ENCODE data around the gene GLOD4.
"Not testable (repeated sequence)": the region's sequence is repeated elsewhere in the genome, so short reads cannot be mapped to it uniquely, and the experiment has no call there.

The GLOD4 gene

GRCh38 chr17:781805-782731, at the start of gene GLOD4, which contains the start of gene MRM3:
TSS of gene GLOD4 (minus strand) at chr17:782280. CDS start at chr17:782255, 25 bp downstream.
TSS of gene MRM3 (plus strand) at chr17:782353. CDS start at chr17:782379, 26 bp downstream.
- DNase-seq = peak; percentile 93

DNA sequence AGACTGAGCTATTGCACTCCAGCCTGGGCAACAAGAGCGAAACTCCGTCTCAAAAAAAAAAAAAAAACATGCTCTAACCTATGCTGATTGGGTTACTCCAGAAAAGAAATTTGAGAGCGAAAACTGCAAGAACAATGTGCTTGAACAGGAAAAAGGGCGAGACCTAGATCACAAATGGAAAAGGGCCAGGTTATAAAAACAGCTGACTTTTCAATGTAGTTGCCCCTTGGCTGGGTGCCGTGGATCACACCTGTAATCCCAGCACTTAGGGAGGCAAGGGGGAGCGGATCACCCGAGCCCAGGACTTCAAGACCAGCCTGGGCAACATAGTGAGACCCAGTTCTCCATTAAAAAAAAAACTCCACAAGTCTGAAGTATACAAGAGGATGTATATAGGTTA, 48.9 kb upstream of the GLOD4 start:
- DNase-seq = no peak

DNA sequence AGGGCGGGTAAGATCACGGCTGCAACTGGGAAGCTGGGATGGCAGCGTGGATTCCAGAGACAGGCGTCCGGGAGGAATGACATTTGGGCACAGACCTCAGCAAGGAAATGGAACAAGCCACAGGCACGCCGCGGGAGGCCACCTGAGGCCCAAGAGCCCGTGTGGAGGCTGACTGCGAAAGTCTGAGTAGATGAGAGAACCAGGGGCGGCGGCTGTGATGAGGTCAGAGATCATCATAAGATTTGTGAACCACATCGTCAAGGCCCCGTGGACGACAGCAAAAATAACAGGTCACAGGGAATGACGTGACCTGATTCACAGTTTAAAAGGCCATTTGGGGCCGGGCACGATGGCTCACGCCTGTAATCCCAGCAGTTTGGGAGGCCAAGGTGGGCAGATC, 48.3 kb upstream of the GLOD4 start:
- DNase-seq = no peak

- not testable (repeated sequence) for DNase-seq
These were observed 47.5 kb upstream of the GLOD4 start for GRCh38 chr17:829614-830013.

DNA sequence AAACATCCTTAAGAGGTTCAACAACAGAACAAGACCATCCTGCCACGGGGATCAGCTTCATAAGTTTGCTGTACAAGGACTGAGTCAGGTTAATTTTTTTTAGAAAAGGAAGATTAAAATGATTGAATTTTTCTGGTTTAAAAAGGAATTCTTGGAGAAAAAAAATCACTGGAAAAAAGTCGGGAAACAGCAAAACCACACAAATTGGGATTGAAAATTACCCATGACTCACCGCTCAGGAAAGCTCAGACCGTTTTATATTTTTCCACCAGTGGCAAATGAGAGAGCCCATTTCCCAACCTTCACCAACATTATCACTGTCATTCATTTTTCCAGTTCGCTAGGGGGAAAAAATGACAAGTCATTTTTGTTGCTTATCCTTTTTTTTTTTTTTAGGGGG, 46.7 kb upstream of the GLOD4 start:
- DNase-seq = no peak

- no peak for DNase-seq
These were observed 44.7 kb upstream of the GLOD4 start for GRCh38 chr17:826778-827177.

DNA sequence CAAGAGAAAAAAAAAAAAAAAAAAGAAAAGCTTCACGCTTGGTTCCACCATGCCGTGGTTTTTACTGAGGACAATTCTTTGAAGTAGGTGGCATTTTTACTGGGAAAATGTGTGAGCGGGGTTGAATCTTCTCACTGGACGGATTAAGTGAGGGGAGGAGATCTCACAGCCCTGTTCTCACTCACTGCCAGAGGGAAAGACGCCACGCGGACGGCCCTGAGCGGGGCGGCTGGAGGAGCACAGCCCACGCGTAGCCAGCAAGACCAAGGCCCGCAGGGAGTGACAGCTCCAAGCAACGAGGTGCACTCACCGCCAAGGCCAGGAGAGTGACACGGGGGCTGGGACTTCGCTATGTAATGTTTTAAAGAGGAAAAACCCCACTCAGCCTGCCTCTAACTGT, 43.1 kb upstream of the GLOD4 start:
- no peak for DNase-seq

DNA sequence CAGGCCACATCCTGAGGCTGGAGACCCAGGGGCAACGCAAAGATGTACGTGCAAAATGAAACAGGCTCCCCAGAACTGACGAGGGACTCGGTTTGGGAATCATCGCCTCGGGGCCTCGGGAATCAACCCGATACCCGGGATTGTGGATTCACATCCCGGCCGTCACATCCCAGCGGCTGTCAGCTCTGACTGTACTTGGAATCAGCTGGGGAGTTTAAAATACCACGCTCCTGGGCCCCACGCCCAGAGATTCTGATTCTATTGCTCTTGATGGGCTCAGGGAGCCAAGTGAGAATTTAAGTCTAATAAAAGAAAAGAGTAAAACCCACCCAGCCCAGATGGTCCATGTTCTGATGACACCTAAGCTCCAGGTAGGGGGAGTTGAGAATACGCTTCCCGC, 42.3 kb upstream of the GLOD4 start:
- no peak for DNase-seq

DNA sequence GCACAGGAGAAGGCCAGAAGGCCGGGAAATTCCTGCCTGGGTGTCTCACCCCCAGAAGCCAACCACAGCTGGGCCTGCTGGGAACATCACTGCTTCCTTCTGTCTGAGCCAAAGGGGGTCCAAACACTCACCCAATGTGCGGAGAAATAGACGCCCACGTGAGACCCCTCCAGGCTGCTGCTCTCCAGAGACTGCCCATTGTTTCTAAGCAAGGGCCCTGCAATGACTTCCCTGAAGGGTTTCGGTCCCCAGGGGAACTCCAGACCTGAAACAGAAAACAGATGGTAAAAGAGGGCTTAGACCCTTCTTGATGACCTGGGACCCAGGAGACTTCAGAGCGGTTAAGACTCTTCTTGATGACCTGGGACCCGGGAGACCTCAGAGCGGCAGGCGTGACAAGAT, 41.4 kb upstream of the GLOD4 start:
- no peak for DNase-seq

DNA sequence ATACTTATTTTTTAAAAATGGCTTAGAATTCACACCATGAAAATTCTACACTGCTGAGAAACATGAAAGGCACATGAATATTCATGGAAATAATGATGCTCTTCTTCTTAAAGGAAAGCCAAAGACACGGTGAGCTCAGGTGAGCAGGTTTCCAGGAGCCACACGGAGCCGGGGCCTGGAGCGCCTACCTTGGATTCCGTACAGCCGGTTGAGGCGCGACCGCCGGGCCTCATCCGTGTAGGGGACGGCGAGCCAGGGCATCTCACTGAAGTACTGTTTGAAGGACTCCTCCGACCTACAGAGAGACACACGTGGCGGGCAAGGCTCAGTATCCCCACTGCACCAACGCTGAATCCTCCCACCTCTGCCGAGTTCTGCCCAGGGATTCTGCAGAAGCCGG, 37.2 kb upstream of the GLOD4 start:
- DNase-seq = no peak

DNA sequence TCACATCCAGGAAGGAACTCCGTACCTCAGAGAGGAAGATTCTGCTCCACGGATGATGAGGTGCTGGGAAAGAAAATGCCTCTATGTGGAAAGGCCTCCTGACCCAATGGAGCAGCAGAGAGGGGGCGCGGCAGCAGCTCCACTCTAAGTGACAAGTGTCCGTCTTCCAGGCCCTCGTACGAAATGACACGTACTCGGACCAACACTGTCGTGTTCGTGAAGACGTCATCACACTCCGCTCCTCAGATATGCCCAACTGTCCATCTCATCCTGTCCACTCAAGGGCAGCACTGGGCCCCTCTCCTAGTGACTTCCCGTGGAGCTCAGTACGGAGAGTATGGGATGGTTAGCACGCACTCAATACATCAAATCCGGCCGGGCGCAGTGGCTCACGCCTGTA, 32.3 kb upstream of the GLOD4 start:
- no peak for DNase-seq

- DNase-seq = no peak
These were observed 30.6 kb upstream of the GLOD4 start for GRCh38 chr17:812638-813204.

- DNase-seq = no peak
These were observed 29.1 kb upstream of the GLOD4 start for GRCh38 chr17:811051-811784.

- DNase-seq = no peak
These were observed 25.6 kb upstream of the GLOD4 start for GRCh38 chr17:807523-808294.

- DNase-seq = no peak
These were observed 24.9 kb upstream of the GLOD4 start for GRCh38 chr17:806781-807522.

GRCh38 chr17:806346-806745, 24.3 kb upstream of the GLOD4 start:
- no peak for DNase-seq

GRCh38 chr17:805886-806285, 23.8 kb upstream of the GLOD4 start:
- not testable (repeated sequence) for DNase-seq

- DNase-seq = no peak
These were observed 22.7 kb upstream of the GLOD4 start for GRCh38 chr17:804541-805435.

GRCh38 chr17:802901-803881, 21.1 kb upstream of the GLOD4 start:
- no peak for DNase-seq

DNA sequence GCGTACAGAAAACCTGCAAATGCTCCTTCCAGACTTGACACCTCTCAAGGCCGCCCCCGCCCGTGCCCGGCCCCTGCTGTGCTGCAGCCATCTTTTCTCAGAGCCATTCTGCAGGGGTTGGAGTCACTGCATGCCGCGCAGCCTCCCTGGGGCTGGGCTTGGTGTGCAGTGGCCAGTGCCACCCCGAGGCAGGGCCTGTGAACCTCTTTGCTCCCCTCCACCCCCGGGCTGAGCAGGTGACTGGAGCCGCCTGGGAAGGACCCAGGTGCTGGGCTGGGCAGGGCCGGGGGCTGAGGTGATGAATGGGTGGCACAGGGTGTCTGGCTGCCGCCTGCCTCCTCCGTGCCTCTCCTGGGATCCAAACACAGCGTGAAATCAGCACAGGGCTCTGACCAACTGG, 20.4 kb upstream of the GLOD4 start:
- no peak for DNase-seq
